Left renal cortex interstitium (tissue), 4 donors: Measurements from ENCODE around the gene DOK5. TPM values are rescaled to one million over a fixed set of nuclear protein-coding genes. Genes with fewer than 3 reads are reported as not detected.

Experiments
- DNase-seq, 4 donors: peaks; one replicate each; pipeline ENCODE4 v3.0.0-alpha.2; 2013; ENCODE audit warnings: low read depth in 4 of 4, low spot score in 2 of 4, missing footprints in 1 of 4
- polyA plus RNA-seq, 4 donors: library from polyadenylated mRNA; unstranded; fragments of 120-200 nt; gene quantifications; one replicate each; pipeline ENCODE4 v1.2.1, GENCODE V29; 2013; ENCODE audit not compliant: insufficient read length in 4 of 4

Gene DOK5
- polyA plus RNA-seq, 4 donors, result 8.4 to 12.1 (median 8.6) TPM

DNA sequence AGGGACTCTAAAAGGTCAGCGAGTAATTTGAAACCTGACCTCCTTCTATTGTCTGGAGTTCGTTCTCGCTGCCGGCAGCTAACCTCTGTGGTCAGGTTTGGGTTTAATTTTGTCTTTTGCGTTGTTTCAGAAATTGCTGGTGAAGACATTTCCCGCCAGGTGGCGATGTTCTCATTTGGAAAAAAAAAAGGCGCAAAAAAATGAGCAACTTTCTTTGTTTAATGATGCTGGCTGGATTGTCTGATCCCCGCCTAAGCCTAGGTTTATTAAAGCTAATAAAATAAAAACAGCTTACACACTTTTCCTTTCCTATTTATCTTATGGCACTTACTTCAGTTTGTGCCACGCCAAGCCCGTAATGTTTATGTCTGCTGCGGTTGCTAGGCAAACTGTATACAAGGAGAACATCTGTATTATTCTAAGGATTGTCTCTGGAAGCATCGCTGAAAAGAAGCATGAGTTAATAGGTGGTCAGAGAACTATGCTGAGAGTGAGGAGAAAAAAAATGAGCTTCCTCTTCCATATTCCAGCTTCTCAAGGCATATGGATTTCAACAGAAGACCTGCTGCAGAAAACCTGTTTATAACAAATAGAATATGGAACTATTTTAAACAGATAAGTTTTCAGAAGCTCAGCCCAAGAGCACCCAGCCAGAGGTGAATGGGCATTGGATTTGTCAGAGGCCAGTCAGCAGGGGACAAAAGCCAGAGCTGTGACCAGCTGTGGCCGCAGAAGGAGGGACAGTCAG is 205.7 kb downstream of the DOK5 start:
- peak; percentile 39 to 69 (median 59) for DNase-seq

DNA sequence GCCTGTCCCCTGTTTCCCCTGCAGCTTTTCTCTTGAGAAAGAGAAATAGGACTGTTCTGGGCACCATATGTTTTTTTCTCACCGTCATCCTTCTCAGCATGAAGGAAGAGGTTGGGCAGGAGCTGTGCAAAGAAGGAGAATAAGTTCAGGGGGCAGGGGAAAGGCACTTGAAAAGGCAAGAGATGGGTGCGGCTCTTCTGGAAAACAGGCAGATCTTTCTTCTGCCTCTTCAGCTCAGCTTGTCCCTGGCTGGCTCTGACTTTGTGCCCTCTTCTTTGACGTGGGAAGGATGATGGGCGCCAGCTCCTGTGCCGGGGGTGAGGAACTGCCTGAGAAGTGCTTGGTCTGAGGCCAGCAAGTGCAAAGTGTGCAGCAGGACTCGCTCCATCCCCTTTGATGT is 206.5 kb downstream of the DOK5 start:
- no peak for DNase-seq

DNA sequence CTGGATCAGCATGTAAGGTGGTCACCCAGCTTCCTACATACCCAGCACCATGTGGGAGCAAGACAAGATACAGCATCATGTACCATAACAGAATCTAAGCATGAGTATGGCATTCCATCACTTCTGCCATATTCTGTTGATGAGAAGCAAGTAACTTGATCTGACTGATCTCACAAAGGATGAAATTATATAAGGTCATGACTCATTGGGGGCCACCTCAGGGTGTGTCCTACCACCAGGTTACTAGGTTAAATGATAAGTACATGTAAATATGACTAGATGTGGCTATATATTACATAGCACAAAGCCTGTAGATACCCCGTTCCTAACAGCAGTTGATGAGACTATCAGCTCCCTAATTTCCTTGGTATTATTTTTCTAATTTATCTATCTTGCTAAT is 213.1 kb downstream of the DOK5 start:
- DNase-seq, result no peak

DNA sequence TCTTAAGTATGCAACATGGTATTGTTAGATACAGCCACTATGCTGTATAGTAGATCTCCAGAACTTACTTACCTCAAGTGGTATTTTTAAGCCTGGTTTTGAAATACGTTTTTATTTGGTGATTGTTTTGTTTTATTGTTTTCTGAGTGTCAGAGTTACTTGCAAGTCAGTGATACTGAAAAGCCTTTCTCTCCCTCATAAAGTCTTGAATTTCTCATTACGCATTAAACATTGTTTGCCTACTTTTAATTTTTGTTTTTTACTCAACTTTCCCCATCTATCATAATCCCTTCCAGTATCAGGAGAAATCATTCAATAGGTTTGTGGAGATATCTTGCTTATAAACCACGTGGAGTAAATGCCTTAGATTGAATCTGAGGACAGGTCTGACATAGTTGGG is 214.9 kb downstream of the DOK5 start:
- DNase-seq, result no peak

DNA sequence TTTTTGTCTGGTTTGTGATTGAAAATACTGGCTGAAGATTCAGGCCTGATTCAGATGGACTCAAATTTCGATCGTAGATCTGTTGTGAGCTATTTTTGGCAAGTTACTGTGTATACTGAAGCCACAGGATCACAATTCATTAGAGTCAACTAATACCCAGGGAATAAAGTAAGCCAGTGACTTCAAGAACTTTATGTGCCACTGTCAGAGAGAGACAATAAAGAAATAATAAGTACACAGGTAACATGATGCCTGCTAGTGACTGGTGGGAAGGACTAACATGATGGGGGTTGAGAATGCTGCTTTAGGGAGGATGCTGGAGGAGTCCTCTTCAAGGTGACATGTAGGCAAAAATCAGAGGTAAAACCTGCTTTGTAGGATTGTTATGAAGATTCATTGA is 215.9 kb downstream of the DOK5 start:
- no peak for DNase-seq

DNA sequence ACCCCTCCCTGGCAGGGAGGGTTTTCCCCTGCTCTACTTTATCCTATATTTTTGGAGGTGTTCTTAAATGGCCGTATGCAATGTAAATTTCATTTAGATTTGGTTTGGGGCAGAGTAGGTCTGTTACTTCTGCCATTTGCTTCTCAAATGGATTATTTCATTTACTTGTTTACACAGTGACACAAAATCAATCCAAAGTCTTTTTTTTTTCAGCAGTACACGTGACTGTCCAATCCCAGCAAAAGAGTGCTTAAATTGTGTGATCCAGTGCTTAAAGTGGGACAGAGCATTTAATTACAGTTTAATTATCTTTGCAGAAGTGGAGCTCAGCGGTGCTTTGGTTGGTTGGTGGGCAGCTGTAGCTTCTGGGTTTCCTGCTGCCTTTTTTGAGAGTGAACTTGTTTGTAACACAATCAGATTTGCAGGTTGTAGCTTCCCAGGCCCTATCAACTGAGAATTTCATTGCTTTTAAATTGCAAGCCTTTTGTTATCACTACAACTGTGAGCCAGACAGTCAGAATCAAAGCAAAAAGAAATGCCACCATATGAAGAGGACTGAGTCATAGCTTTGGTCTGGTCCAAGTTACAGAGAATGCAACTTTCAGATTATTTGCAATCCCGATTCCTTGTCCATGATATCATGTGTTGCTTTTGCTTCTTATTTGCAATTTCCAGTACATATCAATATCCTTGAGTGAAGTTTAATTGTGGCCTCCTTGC is 216.9 kb downstream of the DOK5 start:
- DNase-seq, result no peak

DNA sequence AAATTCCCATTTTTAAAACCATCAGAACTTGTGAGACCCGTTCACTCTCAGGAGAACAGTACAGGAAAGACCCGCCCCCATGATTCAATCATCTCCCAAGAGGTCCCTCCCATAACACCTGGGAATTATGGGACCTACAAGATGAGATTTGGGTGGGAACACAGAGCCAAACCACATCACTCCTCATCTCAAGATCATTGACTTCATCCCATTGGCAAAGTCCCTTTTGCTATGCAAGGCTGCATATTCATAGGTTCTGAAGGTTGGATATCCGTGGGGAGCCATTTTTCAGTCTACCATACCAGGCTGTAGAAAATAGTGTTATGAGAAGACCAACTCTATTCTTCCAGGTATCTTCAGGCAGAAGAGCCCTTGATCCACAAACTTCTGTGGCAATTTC is 219.1 kb downstream of the DOK5 start:
- DNase-seq, result no peak

DNA sequence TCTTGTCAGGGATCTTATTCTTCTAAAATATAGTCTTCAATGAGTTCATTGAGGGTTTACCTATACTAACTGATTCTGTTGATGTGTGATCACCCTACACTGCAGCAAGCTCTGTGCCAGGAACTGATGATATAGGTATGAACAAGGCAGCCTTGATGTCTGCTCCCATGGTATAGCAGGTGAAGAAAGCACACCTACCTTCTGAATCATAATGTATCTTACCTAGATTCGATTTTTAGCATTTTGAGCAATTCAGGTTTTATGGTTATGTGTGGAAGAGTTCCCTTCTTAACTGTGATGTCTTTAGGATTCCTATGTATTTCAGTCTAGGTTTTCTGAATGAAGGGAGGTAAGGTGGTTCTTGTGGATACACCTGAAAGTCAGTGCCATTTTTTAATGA is 223.0 kb downstream of the DOK5 start:
- no peak for DNase-seq
